Colonic mucosa (tissue), 4 donors: ENCODE data around the gene ARHGDIB. TPM values are rescaled to one million over a fixed set of nuclear protein-coding genes. Genes with fewer than 3 reads are reported as not detected.

Experiments used
- DNase-seq: peaks from one replicate; pipeline ENCODE4 v3.0.0-alpha.2; 2020
- H3K27ac ChIP-seq: fragments of 200-600 bp; one replicate; pipeline ENCODE4 v1.8.0; 2021
- H3K27me3 ChIP-seq: fragments of 200-600 bp; one replicate; pipeline ENCODE4 v1.8.0; 2021
- H3K36me3 ChIP-seq: fragments of 200-600 bp; one replicate; pipeline ENCODE4 v1.8.0; 2021
- H3K4me1 ChIP-seq: fragments of 200-600 bp; one replicate; pipeline ENCODE4 v1.8.0; 2021; ENCODE audit warnings: mild to moderate bottlenecking
- H3K4me3 ChIP-seq: fragments of 200-600 bp; one replicate; pipeline ENCODE4 v1.8.0; 2021
- H3K9ac ChIP-seq, 2 donors: one replicate each; pipeline ENCODE4 v1.7.0; 2013; ENCODE audit warnings: control low read depth in 2 of 2, low read depth in 2 of 2, low read length in 2 of 2
- H3K9me3 ChIP-seq: fragments of 200-600 bp; one replicate; pipeline ENCODE4 v1.8.0; 2021
- intact Hi-C: fragments of 100-400 bp; cut with DNase I; formaldehyde crosslinking; loops from one replicate; pipeline ENCODE4 v1.14.1; 2022
- total RNA-seq, 2 donors: library from RNA; stranded (reverse); fragmentation: NEBNext Ultra II Directional in 1 of 2; extraction: Animal tissue kit (Norgen Biotek cat#: 25700) in 1 of 2; gene quantifications; one replicate each; pipeline ENCODE4 v1.2.1, GENCODE V29; 2021
- TF ChIP-seq, protein P1 (sequence below): fragments of 200-600 bp; IDR thresholded peaks from one replicate; pipeline ENCODE4 v1.8.0; 2022; ENCODE audit warnings: antibody characterized with exemption, mild to moderate bottlenecking
- donor health status: healthy.
- donor health status: DM: no; HTN: no; CAD: no.
- donor health status: DM: no; HTN: no; CAD: no.

The ARHGDIB gene
- total RNA-seq, 2 donors from 2014 or later = 21.5 to 40.8 TPM

DNA sequence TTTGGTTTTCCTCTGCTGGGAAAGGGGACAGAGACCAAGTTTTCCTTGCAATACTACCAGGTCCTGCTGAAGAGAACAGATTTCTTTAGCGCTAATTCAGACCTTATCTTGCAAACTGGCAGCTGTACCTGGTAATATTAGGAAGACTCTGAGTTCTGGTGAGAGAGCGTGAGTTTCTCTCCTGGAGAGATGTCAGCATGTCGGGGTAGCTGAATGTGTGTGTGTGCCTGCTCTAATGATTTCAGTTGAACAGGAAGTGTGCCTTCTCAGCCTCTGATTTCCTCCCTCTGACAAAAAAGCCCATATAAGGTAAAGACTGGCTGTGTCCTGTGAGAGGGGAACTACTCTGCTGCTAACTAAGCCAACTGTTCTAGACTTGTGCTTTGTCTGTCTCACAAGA lies 12.7 kb downstream of the ARHGDIB start:
- TF ChIP-seq, protein P1, sequence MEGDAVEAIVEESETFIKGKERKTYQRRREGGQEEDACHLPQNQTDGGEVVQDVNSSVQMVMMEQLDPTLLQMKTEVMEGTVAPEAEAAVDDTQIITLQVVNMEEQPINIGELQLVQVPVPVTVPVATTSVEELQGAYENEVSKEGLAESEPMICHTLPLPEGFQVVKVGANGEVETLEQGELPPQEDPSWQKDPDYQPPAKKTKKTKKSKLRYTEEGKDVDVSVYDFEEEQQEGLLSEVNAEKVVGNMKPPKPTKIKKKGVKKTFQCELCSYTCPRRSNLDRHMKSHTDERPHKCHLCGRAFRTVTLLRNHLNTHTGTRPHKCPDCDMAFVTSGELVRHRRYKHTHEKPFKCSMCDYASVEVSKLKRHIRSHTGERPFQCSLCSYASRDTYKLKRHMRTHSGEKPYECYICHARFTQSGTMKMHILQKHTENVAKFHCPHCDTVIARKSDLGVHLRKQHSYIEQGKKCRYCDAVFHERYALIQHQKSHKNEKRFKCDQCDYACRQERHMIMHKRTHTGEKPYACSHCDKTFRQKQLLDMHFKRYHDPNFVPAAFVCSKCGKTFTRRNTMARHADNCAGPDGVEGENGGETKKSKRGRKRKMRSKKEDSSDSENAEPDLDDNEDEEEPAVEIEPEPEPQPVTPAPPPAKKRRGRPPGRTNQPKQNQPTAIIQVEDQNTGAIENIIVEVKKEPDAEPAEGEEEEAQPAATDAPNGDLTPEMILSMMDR = no peak
- Histone ChIP-seq H3K27me3 (no peaks in the 10 kb centered on the region), H3K36me3 (no peaks in the 10 kb centered on the region), H3K4me3 (no peak overlapping the region), H3K4me1 (no peaks in the 10 kb centered on the region), H3K27ac (peak overlapping the region; percentile 60), H3K9ac (no peak overlapping the region), H3K9me3 (no peaks in the 10 kb centered on the region)
- DNase-seq = peak; percentile 45
- intact Hi-C loops = no loop called here

DNA sequence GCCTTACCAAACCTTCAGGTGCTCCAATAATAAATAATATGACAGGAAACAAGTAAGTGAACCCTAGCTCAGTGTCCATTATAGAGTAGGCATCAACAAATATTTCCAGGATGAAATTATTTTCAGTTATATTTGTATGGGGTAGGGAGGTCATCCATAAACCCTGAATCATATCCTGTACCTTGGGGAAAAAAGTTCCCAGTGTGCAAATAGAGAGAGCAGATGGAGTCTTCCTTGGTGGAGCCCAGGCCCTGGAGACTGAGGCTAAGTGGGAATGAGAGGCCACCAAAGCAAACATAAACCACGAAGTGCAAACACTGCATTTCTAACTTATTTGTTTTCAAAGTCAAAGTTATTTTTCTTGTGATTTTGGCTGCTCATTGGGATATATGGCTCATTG lies 14.5 kb downstream of the ARHGDIB start:
- Histone ChIP-seq H3K9me3 (no peaks in the 10 kb centered on the region), H3K9ac (no peak overlapping the region), H3K27ac (peak overlapping the region; percentile 23), H3K4me3 (no peak overlapping the region), H3K4me1 (no peaks in the 10 kb centered on the region), H3K36me3 (no peaks in the 10 kb centered on the region), H3K27me3 (no peaks in the 10 kb centered on the region)
- intact Hi-C loops = no loop called here
- TF ChIP-seq, protein P1 = no peak
- DNase-seq = no peak

DNA sequence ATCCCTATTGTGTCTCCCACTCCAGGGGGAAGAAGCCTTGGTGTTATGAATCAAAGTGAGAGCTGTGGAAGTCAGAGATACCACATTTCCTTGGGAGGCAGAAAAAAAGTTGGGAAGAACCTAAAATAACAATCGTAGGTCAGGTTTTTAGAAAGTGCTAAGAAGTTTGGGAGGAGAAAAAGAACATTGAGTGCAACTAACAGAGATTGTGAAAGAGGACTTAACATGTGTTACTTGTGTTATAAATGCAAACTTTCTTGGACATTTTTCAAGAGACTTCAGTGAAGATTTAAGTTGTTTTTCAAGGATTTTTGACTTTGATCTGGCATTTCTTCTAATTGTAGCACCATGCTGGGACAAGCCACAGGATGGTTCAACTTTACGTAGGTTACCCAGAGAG lies 15.2 kb downstream of the ARHGDIB start:
- TF ChIP-seq, protein P1 = no peak
- H3K36me3 ChIP-seq = no peaks in the 10 kb centered on the region
- no peak overlapping the region for H3K27ac ChIP-seq
- H3K27me3 ChIP-seq = no peaks in the 10 kb centered on the region
- intact Hi-C loops = no loop called here
- H3K9me3 ChIP-seq = no peaks in the 10 kb centered on the region
- H3K4me3 ChIP-seq = no peak overlapping the region
- no peak overlapping the region for H3K9ac ChIP-seq
- H3K4me1 ChIP-seq = no peaks in the 10 kb centered on the region
- DNase-seq = no peak

DNA sequence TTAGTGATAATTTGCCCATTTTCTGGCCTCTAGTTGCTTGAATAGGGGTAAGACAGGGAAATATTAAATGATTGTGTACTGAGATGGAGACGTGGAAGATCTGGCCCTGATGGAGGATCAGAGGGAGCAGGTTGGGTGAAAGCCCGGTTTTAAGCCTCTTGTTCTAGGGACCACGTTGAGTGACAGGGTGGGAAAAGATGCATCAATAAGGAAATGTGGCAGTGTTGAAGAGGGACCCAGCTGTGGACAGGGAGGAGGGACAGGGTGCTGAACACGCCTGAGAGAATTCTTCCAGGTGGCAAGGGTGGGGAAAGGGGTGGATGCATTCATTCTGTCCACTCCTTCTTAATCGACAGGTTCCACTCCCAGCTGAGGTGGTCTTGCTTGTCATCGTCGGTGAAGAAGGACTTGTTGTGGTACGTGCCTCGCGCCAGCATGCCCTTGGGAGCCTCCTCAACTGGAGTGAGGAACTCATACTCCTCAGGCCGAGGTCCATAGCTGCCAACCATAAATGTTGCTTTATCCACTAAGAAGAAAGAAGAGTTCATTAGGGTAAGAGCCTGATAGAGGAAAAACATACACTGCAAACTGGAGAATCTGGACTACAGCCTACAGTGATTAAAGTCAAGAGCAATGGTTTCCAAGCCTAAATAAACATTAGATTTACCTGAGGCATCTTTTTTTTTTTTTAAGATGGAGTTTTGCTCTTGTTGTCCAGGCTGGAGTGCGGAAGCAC lies 19.0 kb downstream of the ARHGDIB start:
- Histone ChIP-seq H3K9ac (no peak overlapping the region), H3K9me3 (no peaks in the 10 kb centered on the region), H3K4me1 (no peaks in the 10 kb centered on the region), H3K36me3 (no peaks in the 10 kb centered on the region), H3K4me3 (no peak overlapping the region), H3K27me3 (no peaks in the 10 kb centered on the region), H3K27ac (no peak overlapping the region)
- TF ChIP-seq, protein P1 = no peak
- DNase-seq = no peak
- intact Hi-C loops = no loop called here

DNA sequence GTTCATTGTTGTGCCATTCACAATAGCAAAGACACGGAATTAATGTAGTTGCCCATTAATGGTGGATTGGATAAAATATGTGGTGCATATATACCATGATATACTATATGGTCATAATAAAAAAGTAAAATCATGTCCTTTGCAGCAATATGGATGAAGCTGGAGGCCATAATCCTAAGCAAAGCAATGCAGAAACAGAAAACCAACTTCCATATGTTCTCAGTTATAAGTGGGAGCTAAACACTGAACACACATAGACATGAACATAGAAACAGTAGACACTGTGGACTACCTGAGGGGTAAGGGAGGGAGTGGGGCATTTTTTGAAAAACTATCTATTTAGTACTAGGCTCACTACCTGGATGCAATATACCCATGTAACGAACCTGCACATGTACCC lies 20.0 kb downstream of the ARHGDIB start:
- intact Hi-C loops = no loop called here
- Histone ChIP-seq H3K4me1 (no peaks in the 10 kb centered on the region), H3K9me3 (no peaks in the 10 kb centered on the region), H3K36me3 (no peaks in the 10 kb centered on the region), H3K9ac (no peak overlapping the region), H3K27me3 (no peaks in the 10 kb centered on the region), H3K4me3 (no peak overlapping the region), H3K27ac (no peak overlapping the region)
- TF ChIP-seq, protein P1 = no peak
- no peak for DNase-seq
